ENCODE data around the gene OR6T1.

DNA sequence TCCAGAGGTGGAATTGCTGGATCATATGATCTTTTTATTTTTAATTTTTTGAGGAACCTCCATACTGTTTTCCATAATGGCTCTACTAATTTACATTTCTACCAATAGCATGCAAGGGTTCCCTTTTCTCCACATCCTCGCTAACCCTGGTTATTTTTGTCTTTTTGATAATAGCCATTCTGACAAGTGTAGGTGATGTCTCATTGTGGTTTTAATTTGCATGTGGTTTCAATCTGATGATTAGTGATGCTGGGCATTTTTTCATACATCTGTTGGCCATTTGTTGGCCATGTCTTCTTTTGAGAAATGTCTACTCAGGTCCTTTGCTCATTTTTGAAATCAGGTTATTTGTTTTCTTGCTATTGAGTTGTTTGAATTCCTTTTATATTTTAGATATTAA, 19.6 kb downstream of the OR6T1 start:
- TF ChIP-seq, protein P1, sequence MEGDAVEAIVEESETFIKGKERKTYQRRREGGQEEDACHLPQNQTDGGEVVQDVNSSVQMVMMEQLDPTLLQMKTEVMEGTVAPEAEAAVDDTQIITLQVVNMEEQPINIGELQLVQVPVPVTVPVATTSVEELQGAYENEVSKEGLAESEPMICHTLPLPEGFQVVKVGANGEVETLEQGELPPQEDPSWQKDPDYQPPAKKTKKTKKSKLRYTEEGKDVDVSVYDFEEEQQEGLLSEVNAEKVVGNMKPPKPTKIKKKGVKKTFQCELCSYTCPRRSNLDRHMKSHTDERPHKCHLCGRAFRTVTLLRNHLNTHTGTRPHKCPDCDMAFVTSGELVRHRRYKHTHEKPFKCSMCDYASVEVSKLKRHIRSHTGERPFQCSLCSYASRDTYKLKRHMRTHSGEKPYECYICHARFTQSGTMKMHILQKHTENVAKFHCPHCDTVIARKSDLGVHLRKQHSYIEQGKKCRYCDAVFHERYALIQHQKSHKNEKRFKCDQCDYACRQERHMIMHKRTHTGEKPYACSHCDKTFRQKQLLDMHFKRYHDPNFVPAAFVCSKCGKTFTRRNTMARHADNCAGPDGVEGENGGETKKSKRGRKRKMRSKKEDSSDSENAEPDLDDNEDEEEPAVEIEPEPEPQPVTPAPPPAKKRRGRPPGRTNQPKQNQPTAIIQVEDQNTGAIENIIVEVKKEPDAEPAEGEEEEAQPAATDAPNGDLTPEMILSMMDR (IDR thresholded peaks at IDR 0.05) = no peak
- no peak for TF ChIP-seq ZFX (IDR thresholded peaks at IDR 0.05; ENCODE audit: borderline replicate concordance)

Measured in 22Rv1 (cell line).